HG03439 (cell line): Measurements from ENCODE around the gene MOCS2.

Experiments
- ATAC-seq: cut with Tn5 transposase; IDR thresholded peaks from one replicate; pipeline ENCODE4 v1.9.1; 2021; ENCODE audit warnings: mild to moderate bottlenecking, moderate library complexity; ENCODE audit not compliant: unreplicated experiment

The MOCS2 gene

GRCh38 chr5:53053364-53053763, 56.2 kb downstream of the MOCS2 start:
- ATAC-seq = no peak

DNA sequence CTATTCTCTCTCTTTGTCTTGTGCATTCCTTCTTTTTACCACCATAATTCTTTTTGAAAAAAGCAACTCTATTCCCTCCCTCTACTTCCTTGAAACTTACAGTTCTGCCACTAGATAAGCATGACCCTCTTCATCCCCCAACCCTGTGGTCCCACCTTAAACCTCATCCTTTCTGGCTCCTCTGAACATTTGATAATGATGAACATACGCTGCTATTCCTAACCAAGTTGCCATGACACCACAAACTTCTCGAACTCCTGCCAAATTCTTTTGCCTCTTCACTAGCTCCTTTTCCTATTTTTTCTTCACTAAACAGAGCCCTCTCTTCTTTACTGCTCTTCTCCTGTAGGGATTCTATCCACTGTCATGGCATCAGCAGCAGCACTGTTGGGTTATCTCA, 57.1 kb downstream of the MOCS2 start:
- no peak for ATAC-seq

GRCh38 chr5:53048248-53048647, 61.3 kb downstream of the MOCS2 start:
- no peak for ATAC-seq
